ENCODE measurements around the gene YBEY.

DNA sequence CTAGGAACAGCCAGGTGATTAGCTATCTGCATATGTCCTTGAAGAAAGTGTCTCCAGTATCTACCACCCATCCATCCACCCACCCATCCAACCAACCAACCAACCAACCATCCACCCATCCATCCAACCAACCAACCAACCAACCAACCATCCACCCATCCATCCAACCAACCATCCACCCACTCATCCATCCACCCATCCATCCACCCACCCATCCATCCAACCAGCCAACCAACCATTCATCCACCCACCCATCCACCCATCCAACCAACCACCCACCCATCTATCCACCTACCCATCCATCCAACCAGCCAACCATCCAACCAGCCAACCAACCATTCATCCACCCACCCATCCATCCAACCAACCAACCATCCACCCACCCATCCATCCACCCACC is 25.4 kb downstream of the YBEY start:
- TF ChIP-seq, protein P1, sequence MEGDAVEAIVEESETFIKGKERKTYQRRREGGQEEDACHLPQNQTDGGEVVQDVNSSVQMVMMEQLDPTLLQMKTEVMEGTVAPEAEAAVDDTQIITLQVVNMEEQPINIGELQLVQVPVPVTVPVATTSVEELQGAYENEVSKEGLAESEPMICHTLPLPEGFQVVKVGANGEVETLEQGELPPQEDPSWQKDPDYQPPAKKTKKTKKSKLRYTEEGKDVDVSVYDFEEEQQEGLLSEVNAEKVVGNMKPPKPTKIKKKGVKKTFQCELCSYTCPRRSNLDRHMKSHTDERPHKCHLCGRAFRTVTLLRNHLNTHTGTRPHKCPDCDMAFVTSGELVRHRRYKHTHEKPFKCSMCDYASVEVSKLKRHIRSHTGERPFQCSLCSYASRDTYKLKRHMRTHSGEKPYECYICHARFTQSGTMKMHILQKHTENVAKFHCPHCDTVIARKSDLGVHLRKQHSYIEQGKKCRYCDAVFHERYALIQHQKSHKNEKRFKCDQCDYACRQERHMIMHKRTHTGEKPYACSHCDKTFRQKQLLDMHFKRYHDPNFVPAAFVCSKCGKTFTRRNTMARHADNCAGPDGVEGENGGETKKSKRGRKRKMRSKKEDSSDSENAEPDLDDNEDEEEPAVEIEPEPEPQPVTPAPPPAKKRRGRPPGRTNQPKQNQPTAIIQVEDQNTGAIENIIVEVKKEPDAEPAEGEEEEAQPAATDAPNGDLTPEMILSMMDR (conservative IDR thresholded peaks at IDR 0.05; ENCODE audit: low read length): no peak
- no peak for TF ChIP-seq EZH2phosphoT487 (IDR thresholded peaks at IDR 0.05; ENCODE audit: borderline replicate concordance)
